B cell (primary cell): Measurements from ENCODE around the gene ADO. TPM values are rescaled to one million over a fixed set of nuclear protein-coding genes. Genes with fewer than 3 reads are reported as not detected.

Experiments used
- ATAC-seq: fragments of 200-7000 bp; cut with Tn5 transposase; one replicate; pipeline ENCODE4 v1.10.0; 2021; ENCODE audit warnings: low read depth, mild to moderate bottlenecking, moderate number of reproducible peaks, moderate library complexity
- CTCF ChIA-PET: fragments of 350-600 bp; sonication (Branson Sonifier 250); formaldehyde crosslinking; loops from one replicate; lab custom pipeline; 2021; ENCODE audit warnings: antibody characterized with exemption, inconsistent platforms; lab: Charles Lee
- POLR2A ChIA-PET: fragments of 350-600 bp; sonication (Branson Sonifier 250); formaldehyde crosslinking; loops from one replicate; lab custom pipeline; 2021; ENCODE audit warnings: antibody characterized with exemption; lab: Charles Lee
- DNase-seq: peaks from one replicate; pipeline ENCODE4 v3.0.0; 2013
- H2AFZ ChIP-seq: 2 replicates; pipeline ENCODE4 v1.6.1; 2012; ENCODE audit warnings: mild to moderate bottlenecking, low read depth, low read length; ENCODE audit not compliant: insufficient read depth, poor library complexity, severe bottlenecking
- H3K27ac ChIP-seq, 2 donors: 1 replicate in 1 of 2; 2 replicates in 1 of 2; pipeline ENCODE4 v1.5.1; 2012 to 2013; ENCODE audit warnings: low read length in 2 of 2, mild to moderate bottlenecking in 2 of 2, moderate library complexity in 1 of 2
- H3K27me3 ChIP-seq, 4 experiments: fragments of 200-600 bp in 1 of 4; sonication (generic) in 1 of 4; replicated peaks in 1 of 4; 1 replicate in 2 of 4; 2 replicates in 2 of 4; pipeline versions ENCODE4 v1.6.1 to v1.7.0; 2013 to 2016; ENCODE audit warnings: low read length in 3 of 4, mild to moderate bottlenecking in 2 of 4, mixed read lengths in 1 of 4, moderate library complexity in 1 of 4; ENCODE audit not compliant: insufficient read depth in 4 of 4, control insufficient read depth in 3 of 4; ENCODE audit errors: control extremely low read depth in 1 of 4
- H3K36me3 ChIP-seq, 2 experiments: replicated peaks in 1 of 2; 1 replicate in 1 of 2; 2 replicates in 1 of 2; pipeline versions ENCODE4 v1.6.1 to v1.7.1; 2013; ENCODE audit warnings: low read length in 1 of 2; ENCODE audit not compliant: insufficient read depth in 2 of 2, control insufficient read depth in 1 of 2; ENCODE audit errors: control extremely low read depth in 1 of 2, extremely low read depth in 1 of 2
- H3K4me1 ChIP-seq, 2 donors: fragments of 200-600 bp in 1 of 2; sonication (generic) in 1 of 2; 1 replicate in 1 of 2; 2 replicates in 1 of 2; pipeline versions ENCODE4 v1.5.1 to v1.6.1; 2013 to 2017; ENCODE audit warnings: low read length in 2 of 2; ENCODE audit not compliant: control insufficient read depth in 2 of 2, insufficient read depth in 2 of 2
- H3K4me2 ChIP-seq: replicated peaks from 2 replicates; pipeline ENCODE3; 2012; ENCODE audit warnings: mild to moderate bottlenecking, low read depth, low read length; ENCODE audit not compliant: poor library complexity, severe bottlenecking
- H3K4me3 ChIP-seq, 5 experiments: fragments of 200-600 bp in 1 of 5; sonication (generic) in 1 of 5; 1 replicate in 3 of 5; 2 replicates in 2 of 5; pipeline versions ENCODE4 v1.5.1 to v1.7.0; 2011 to 2016; ENCODE audit warnings: low read length in 4 of 5, mild to moderate bottlenecking in 4 of 5, low read depth in 2 of 5, control low read depth in 1 of 5, moderate library complexity in 1 of 5; ENCODE audit not compliant: insufficient read depth in 1 of 5; ENCODE audit errors: control extremely low read depth in 1 of 5, extremely low read depth in 1 of 5
- H3K79me2 ChIP-seq: fragments of 200-600 bp; sonication (generic); one replicate; pipeline ENCODE4 v1.6.0; 2016; ENCODE audit warnings: low read length; ENCODE audit not compliant: control insufficient read depth, insufficient read depth
- H3K9ac ChIP-seq: fragments of 200-600 bp; sonication (generic); 2 replicates; pipeline ENCODE4 v1.6.1; 2017; ENCODE audit warnings: mild to moderate bottlenecking, low read length, moderate library complexity
- H3K9me3 ChIP-seq, 3 donors: one replicate each; pipeline versions ENCODE4 v1.6.1 to v1.7.1; 2013; ENCODE audit warnings: low read length in 2 of 3; ENCODE audit not compliant: control insufficient read depth in 2 of 3, insufficient read depth in 1 of 3; ENCODE audit errors: control extremely low read depth in 1 of 3
- H4K20me1 ChIP-seq: 2 replicates; pipeline ENCODE4 v1.6.0; 2012; ENCODE audit warnings: mild to moderate bottlenecking, low read length; ENCODE audit not compliant: insufficient read depth, control insufficient read depth, poor library complexity, severe bottlenecking
- H3K27ac Mint-ChIP-seq: one replicate; pipeline ENCODE4 v1.8.0; 2021; ENCODE audit warnings: mixed read lengths
- H3K27me3 Mint-ChIP-seq: one replicate; pipeline ENCODE4 v1.8.0; 2021; ENCODE audit warnings: mixed read lengths
- H3K4me1 Mint-ChIP-seq: one replicate; pipeline ENCODE4 v1.8.0; 2021; ENCODE audit warnings: mixed read lengths
- H3K4me3 Mint-ChIP-seq: one replicate; pipeline ENCODE4 v1.8.0; 2021; ENCODE audit warnings: mixed read lengths
- H3K9me3 Mint-ChIP-seq: one replicate; pipeline ENCODE4 v1.8.0; 2022; ENCODE audit warnings: mixed read lengths; ENCODE audit not compliant: insufficient read depth
- CTCF ChIP-seq: fragments of 200-600 bp; IDR thresholded peaks from one replicate; pipeline ENCODE4 v1.8.0; 2022; ENCODE audit warnings: antibody characterized with exemption, mild to moderate bottlenecking
- EZH2 ChIP-seq: IDR thresholded peaks from 2 replicates; pipeline ENCODE4 v1.6.1; 2012; ENCODE audit warnings: borderline replicate concordance, low read depth, mild to moderate bottlenecking, moderate library complexity, low read length; ENCODE audit not compliant: insufficient read depth, poor library complexity, severe bottlenecking
- WGBS: methylation state at CpG from one replicate; pipeline ENCODE4 v1.1.5; 2013; ENCODE audit warnings: missing lambda C conversion rate; ENCODE audit not compliant: insufficient coverage; 5-methylcytosine and 5-hydroxymethylcytosine counted together
- intact Hi-C: fragments of 100-400 bp; cut with micrococcal nuclease; formaldehyde crosslinking; loops from one replicate; pipeline ENCODE4 v1.10.0; 2022
- polyA plus RNA-seq: library from polyadenylated mRNA; depleted of rRNA; stranded (reverse); fragments of >200 nt; gene quantifications from 2 replicates; pipeline ENCODE4 v1.2.3, GENCODE V29; 2012
- total RNA-seq, 2 donors: library from RNA; stranded (reverse); fragments of 120-200 nt in 1 of 2; gene quantifications; 1 replicate in 1 of 2; 2 replicates in 1 of 2; pipeline versions ENCODE4 v1.2.3 to v1.2.4, GENCODE V29; 2013 to 2022

The ADO gene
- total and polyA plus RNA-seq, 2 donors (not counting 1 experiment from before 2014, with no cell fraction given), result 9.4 to 18.4 TPM

- no peak for DNase-seq
- Mint-ChIP-seq H3K27ac (no peak overlapping the region), H3K4me1 (no peaks in the 10 kb centered on the region), H3K27me3 (no peaks in the 10 kb centered on the region), H3K9me3 (peaks cover 8% of the 10 kb centered on the region), H3K4me3 (no peak overlapping the region)
- no peak overlapping the region for H3K4me3 ChIP-seq
- H3K27ac ChIP-seq, result no peak overlapping the region
- ChIA-PET CTCF (no interaction called here), POLR2A (no interaction called here)
- H3K4me1 ChIP-seq, result no peaks in the 10 kb centered on the region
- H3K79me2 ChIP-seq, result no peaks in the 10 kb centered on the region
- no peak for ATAC-seq
- H3K27me3 ChIP-seq, result no peaks in the 10 kb centered on the region
- no peak overlapping the region for H3K9ac ChIP-seq
- no peaks in the 10 kb centered on the region for H3K36me3 ChIP-seq
- H3K9me3 ChIP-seq, result peaks cover 3 to 17% (median 7%) of the 10 kb centered on the region in 3 donors
- intact Hi-C loops, result no loop called here
- no peaks in the 10 kb centered on the region for H4K20me1 ChIP-seq
- no peak overlapping the region for H3K4me2 ChIP-seq
- 60% methylated on average over 1 of the region's 3 CpGs for WGBS
- no peak overlapping the region for H2AFZ ChIP-seq
- TF ChIP-seq CTCF, result no peak
- TF ChIP-seq EZH2, result no peak
Measured at GRCh38 chr10:62843600-62843999, 39.1 kb downstream of the ADO start.

- ATAC-seq (no peak), DNase-seq (no peak)
- H3K4me3 ChIP-seq, result no peak overlapping the region
- peaks cover 3 to 17% (median 7%) of the 10 kb centered on the region in 3 donors for H3K9me3 ChIP-seq
- 78% methylated on average over 2 of the region's 7 CpGs for WGBS
- no peaks in the 10 kb centered on the region for H4K20me1 ChIP-seq
- no peaks in the 10 kb centered on the region for H3K4me1 ChIP-seq
- H3K36me3 ChIP-seq, result no peaks in the 10 kb centered on the region
- H3K4me3 Mint-ChIP-seq, result no peak overlapping the region
- no peak overlapping the region for H3K27ac Mint-ChIP-seq
- intact Hi-C loops, result no loop called here
- no peak overlapping the region for H3K27ac ChIP-seq
- TF ChIP-seq CTCF (no peak), EZH2 (no peak)
- H3K9ac ChIP-seq, result no peak overlapping the region
- ChIA-PET POLR2A (no interaction called here), CTCF (no interaction called here)
- H3K9me3 Mint-ChIP-seq, result peaks cover 8% of the 10 kb centered on the region
- no peaks in the 10 kb centered on the region for H3K27me3 Mint-ChIP-seq
- H2AFZ ChIP-seq, result no peak overlapping the region
- H3K79me2 ChIP-seq, result no peaks in the 10 kb centered on the region
- H3K4me2 ChIP-seq, result no peak overlapping the region
- no peaks in the 10 kb centered on the region for H3K27me3 ChIP-seq
- no peaks in the 10 kb centered on the region for H3K4me1 Mint-ChIP-seq
Measured at GRCh38 chr10:62844280-62845011, 39.9 kb downstream of the ADO start.
